NCI-H774 (cell line): ENCODE measurements around the gene DNAJC15.
"Not testable (repeated sequence)": the region's sequence is repeated elsewhere in the genome, so short reads cannot be mapped to it uniquely, and the experiment has no call there.

Experiments
- DNase-seq: peaks from one replicate; lab custom pipeline; 2025; lab: John Stamatoyannopoulos, UW

DNAJC15 gene

GRCh38 chr13:43045302-43045773 is 22.0 kb downstream of the DNAJC15 start:
- DNase-seq = not testable (repeated sequence)

- no peak for DNase-seq
Measured at GRCh38 chr13:43046259-43046658, 22.9 kb downstream of the DNAJC15 start.

GRCh38 chr13:43054803-43055802 is 31.7 kb downstream of the DNAJC15 start:
- DNase-seq = no peak

GRCh38 chr13:43057653-43058317 is 34.4 kb downstream of the DNAJC15 start:
- no peak for DNase-seq

- no peak for DNase-seq
Measured at GRCh38 chr13:43058318-43058674, 34.9 kb downstream of the DNAJC15 start.

- no peak for DNase-seq
Measured at GRCh38 chr13:43058831-43059230, 35.4 kb downstream of the DNAJC15 start.

GRCh38 chr13:43059779-43060178 is 36.4 kb downstream of the DNAJC15 start:
- DNase-seq = not testable (repeated sequence)

GRCh38 chr13:43060806-43061205 is 37.4 kb downstream of the DNAJC15 start:
- not testable (repeated sequence) for DNase-seq

- no peak for DNase-seq
Measured at GRCh38 chr13:43061496-43062280, 38.3 kb downstream of the DNAJC15 start.

GRCh38 chr13:43071824-43072223 is 48.4 kb downstream of the DNAJC15 start:
- no peak for DNase-seq

GRCh38 chr13:43072394-43072793 is 49.0 kb downstream of the DNAJC15 start:
- DNase-seq = no peak

- DNase-seq = no peak
Measured at GRCh38 chr13:43074824-43075510, 51.6 kb downstream of the DNAJC15 start.

- DNase-seq = not testable (repeated sequence)
Measured at GRCh38 chr13:43075511-43075902, 52.1 kb downstream of the DNAJC15 start.

GRCh38 chr13:43077046-43077445 is 53.7 kb downstream of the DNAJC15 start:
- no peak for DNase-seq

- DNase-seq = no peak
Measured at GRCh38 chr13:43077461-43077860, 54.1 kb downstream of the DNAJC15 start.

GRCh38 chr13:43077906-43078305 is 54.5 kb downstream of the DNAJC15 start:
- no peak for DNase-seq

GRCh38 chr13:43078399-43078798 is 55.0 kb downstream of the DNAJC15 start:
- DNase-seq = no peak

- no peak for DNase-seq
Measured at GRCh38 chr13:43079392-43079931, 56.1 kb downstream of the DNAJC15 start.

- no peak for DNase-seq
Measured at GRCh38 chr13:43080199-43080598, 56.8 kb downstream of the DNAJC15 start.

GRCh38 chr13:43081866-43082265 is 58.5 kb downstream of the DNAJC15 start:
- DNase-seq = no peak

- no peak for DNase-seq
Measured at GRCh38 chr13:43083750-43084149, 60.4 kb downstream of the DNAJC15 start.
